ENCODE data around the gene ARHGEF2.

- no peak for TF ChIP-seq CTCF (IDR thresholded peaks at IDR 0.05; ENCODE audit: insufficient read depth, low read length, poor library complexity, severe bottlenecking)
- TF ChIP-seq EZH2phosphoT487 (conservative IDR thresholded peaks at IDR 0.05; ENCODE audit: low read length), result no peak
Measured at GRCh38 chr1:155954645-155955044, 23.7 kb downstream of the ARHGEF2 start.

All from SU-DHL-6 (cell line).